Fibroblast of pulmonary artery (primary cell): Measurements from ENCODE around the gene ATF6B.
"Not testable (repeated sequence)": the region's sequence is repeated elsewhere in the genome, so short reads cannot be mapped to it uniquely, and the experiment has no call there.

Experiments
- DNase-seq: peaks from one replicate; pipeline ENCODE4 v3.0.0-alpha.2; 2010; ENCODE audit warnings: low read depth
- H3K4me3 ChIP-seq: replicated peaks from 2 replicates; pipeline ENCODE4 v1.5.1; 2011; ENCODE audit warnings: low read depth, mild to moderate bottlenecking, control low read depth, low read length, moderate library complexity
- TF ChIP-seq, protein P1 (sequence below): IDR thresholded peaks from 2 replicates; pipeline ENCODE4 v1.5.1; 2011; ENCODE audit warnings: mild to moderate bottlenecking, control low read depth, low read length, inconsistent platforms; ENCODE audit errors: missing control alignments

The ATF6B gene

DNA sequence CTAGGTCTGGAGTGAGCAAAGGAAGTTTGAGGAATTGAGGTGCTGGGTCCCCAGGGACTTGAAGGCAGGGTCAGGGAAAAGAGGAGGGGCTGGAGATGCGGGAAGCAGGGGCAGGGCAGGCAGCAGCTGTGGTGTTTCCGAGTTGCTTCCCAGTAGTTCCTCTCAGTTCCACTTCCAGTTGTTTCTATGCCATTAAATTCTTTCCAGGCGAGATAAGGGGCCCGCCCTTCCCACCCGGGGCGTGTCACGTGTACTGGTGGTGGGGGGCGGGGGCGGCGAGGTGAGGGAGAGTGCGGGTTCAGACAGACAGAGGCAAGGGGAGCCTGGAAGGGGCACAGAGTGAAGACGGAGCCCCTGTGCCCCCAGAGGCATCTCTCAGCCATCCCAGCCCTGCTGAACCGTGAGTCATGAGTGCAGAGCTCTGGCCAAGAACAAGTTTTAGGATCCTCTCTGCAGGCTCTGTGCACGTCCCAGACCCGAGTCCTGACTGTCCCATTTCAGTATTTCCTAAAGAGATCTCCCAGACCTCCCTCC, 19.9 kb downstream of the ATF6B start:
- peak; percentile 61 for DNase-seq
- TF ChIP-seq, protein P1, sequence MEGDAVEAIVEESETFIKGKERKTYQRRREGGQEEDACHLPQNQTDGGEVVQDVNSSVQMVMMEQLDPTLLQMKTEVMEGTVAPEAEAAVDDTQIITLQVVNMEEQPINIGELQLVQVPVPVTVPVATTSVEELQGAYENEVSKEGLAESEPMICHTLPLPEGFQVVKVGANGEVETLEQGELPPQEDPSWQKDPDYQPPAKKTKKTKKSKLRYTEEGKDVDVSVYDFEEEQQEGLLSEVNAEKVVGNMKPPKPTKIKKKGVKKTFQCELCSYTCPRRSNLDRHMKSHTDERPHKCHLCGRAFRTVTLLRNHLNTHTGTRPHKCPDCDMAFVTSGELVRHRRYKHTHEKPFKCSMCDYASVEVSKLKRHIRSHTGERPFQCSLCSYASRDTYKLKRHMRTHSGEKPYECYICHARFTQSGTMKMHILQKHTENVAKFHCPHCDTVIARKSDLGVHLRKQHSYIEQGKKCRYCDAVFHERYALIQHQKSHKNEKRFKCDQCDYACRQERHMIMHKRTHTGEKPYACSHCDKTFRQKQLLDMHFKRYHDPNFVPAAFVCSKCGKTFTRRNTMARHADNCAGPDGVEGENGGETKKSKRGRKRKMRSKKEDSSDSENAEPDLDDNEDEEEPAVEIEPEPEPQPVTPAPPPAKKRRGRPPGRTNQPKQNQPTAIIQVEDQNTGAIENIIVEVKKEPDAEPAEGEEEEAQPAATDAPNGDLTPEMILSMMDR = no peak
- peak overlapping the region; percentile 41 for H3K4me3 ChIP-seq

DNA sequence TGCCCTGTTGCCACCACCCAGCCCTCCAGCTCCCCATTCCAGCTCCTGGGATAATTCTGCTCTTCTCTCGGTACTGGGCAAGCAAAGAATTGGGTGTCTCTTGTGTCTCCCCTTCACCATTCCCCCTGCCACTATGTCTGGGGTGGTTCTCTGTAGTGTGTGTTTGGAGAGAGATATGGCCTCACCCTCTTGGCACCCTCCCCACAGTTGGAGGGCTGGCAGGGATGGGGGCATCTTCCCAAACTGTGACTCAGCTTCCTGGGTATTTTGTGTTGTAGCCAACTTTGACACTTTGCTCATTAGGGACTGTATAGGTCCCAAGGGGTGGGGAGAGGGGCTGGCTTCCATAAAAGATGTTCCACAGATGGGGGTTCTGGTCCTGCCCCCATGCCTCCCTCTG, 20.6 kb downstream of the ATF6B start:
- no peak overlapping the region for H3K4me3 ChIP-seq
- no peak for DNase-seq
- TF ChIP-seq, protein P1 = no peak

DNA sequence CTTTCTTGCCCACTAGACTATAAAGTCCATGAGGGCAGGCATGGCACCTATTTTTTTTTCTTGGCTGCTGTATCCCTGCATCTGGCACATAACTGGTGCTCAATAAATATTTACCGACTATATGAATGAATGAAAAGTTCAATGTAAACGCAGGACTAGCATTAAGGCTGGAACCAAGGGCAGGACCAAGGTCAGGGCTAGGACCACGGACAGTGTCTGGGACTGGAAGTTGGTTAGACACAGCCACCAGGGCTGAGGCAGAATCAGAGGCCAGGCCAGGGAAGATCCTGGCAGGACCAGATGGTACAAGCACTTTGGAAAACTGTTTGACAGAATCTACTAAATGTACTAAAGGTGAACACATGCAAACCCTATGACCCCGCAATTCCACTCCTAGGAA, 22.6 kb downstream of the ATF6B start:
- peak; percentile 53 for DNase-seq
- TF ChIP-seq, protein P1 = no peak
- no peak overlapping the region for H3K4me3 ChIP-seq

DNA sequence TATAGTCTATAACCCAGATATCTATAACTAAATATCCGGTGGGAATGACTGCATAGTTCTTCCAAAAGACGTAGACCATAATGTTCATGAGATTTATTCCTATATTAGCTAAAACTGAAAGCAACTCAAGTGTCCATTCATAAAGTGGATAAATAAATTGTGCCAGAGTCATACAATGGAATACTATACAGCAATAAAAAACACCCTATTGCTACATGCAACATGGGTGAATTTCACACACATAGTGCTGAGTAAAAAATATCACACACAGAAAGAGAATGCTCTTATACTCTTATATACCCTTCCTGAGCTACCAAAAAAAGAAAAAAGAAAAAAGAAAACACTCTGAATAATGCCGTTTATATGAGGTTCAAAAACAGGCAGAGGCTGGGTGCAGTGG, 25.8 kb downstream of the ATF6B start:
- H3K4me3 ChIP-seq = no peak overlapping the region
- TF ChIP-seq, protein P1 = no peak
- no peak for DNase-seq

DNA sequence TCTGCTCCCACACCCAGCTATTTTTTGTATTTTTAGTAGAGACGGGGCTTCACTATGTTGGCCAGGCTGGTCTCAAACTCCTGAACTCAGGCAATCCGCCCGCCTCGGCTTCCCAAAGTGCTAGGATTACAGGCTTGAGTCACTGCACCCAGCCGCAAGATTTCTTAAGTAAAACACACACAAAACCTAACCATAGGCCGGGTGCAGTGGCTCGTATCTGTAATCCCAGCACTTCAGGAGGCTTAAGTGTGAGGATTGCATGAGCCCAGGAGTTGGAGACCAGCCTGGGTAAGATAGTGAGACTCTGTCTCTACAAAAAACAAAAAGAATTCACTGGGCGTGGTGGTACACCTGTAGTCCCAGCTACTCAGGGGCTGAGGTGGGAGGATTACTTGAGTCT, 27.8 kb downstream of the ATF6B start:
- DNase-seq, H3K4me3 ChIP-seq: not testable (repeated sequence)

DNA sequence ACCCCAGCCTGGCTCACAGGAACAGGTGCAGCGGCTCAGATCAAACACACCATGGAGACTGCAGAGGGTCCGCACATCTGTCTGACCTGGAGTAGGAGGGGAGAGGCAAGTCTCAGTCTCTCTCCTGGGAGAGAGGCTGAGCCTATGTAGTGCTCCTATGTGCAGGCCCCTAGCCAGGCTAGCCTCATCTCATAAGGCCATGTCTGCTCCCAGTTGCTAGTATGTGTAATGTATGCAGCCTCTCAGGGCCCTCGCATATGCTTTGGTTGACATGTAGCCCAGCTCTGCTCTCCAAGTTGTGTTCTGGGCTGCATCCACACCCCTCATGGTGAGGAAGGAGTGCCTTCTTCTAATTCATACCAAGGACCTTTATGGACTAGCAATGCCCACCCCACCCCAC, 30.7 kb downstream of the ATF6B start:
- no peak overlapping the region for H3K4me3 ChIP-seq
- TF ChIP-seq, protein P1 = no peak
- no peak for DNase-seq

DNA sequence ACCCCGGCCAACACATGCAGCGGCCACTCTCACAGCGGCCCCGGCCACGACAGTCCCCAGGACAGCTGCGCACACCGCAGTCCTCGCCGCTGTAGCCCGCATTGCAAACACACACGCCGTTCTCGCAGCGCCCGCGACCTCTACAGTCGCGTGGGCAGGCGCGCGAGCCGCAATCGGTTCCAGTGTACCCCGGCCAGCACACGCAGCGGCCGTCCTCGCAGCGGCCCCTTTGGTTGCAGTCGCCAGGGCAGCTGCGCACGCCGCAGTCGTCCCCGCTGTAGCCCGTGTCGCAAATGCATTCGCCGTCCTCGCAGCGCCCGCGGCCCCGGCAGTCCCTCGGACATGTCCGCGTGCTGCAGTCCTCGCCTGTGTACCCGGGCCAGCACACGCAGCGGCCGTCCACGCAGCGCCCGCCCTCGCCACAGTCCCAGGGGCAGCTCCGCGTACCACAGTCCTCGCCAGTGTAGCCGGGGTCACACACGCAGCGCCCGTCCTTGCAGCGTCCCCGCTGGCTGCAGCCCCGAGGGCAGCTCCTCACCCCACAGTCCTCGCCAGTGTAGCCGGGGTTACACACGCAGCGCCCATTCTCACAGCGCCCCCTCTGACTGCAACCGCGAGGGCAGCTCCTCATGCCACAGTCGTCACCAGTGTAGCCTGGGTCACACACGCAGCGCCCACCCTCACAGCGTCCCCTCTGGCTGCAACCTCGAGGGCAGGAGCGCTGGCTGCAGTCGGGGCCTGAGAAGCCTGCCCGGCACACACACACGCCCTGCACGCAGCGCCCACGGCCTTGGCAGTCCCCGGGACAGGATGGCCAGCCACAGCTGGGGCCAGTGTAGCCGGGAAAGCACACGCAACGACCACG, 31.4 kb downstream of the ATF6B start:
- TF ChIP-seq, protein P1 = no peak
- H3K4me3 ChIP-seq = no peak overlapping the region
- DNase-seq = no peak
